ENCODE results near the gene MAD2L2. TPM values are rescaled to one million over a fixed set of nuclear protein-coding genes. Genes with fewer than 3 reads are reported as not detected.

The MAD2L2 gene
- polyA plus RNA-seq, 3 donors = 50.4 to 71.3 (median 57.8) TPM

DNA sequence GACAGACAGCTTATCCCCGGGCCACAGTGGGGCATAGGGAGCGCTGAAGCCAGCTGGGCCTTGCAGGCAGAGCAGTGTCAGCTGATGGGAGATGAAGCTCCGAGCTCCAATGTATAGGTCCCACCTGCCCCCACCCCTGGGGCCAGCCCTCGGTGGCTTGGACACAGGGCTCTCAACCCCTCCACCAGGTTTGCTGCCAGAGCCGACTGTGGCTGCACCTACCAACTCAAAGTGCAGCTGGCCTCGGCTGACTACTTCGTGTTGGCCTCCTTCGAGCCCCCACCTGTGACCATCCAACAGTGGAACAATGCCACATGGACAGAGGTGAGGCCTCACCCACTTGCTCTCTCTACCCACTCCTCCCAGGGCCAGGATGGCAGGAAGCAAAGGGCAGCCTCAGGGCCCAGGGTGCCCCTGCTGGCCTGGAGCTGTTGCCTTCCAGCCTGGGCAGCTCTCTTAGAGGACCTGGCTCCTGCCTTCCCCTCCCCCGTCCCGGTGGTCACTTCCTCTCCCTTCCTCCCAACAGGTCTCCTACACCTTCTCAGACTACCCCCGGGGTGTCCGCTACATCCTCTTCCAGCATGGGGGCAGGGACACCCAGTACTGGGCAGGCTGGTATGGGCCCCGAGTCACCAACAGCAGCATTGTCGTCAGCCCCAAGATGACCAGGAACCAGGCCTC, 7.7 kb downstream of the MAD2L2 start:
- Mint-ChIP-seq H3K27ac (no peak overlapping the region), H3K27me3 (ENCODE audit: low read depth in 3 of 3) (no peaks in the 10 kb centered on the region)

DNA sequence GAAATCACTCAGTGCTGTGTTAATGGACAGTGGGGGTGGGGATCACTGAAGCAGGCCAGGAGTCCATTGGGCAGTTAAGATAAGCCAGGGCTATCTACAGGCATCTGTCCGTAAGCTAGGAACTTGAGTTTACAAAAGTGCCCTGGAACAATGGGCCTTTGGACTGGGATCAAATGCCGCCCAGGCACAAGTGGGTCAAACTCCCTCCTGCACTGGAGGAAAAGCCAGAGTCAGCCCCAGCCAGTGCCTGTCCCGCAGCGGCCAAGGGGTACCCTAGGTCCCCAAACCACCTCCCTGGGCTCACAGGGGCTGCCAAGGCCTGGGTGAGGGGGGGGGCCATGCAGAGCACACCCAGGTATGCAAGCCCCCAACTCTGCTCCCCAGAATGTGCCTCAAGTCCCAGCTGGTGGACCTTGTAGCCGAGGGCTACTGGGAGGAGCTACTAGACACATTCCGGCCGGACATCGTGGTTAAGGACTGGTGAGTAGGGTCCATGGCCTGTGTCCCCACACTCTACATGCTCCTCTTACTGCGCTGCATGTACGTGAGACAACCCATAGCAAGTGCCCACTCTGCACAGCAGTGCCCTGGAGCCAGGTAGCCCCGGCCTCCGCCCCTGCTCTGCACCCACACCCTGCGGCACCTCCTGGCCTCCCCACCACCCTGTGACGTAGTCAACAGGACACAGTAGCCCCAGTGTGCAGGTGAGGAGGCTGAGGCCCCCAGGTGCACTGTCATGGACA, 9.2 kb downstream of the MAD2L2 start:
- Histone ChIP-seq H3K27ac (ENCODE audit: low read depth in 1 of 2, low read length in 2 of 2) (peak overlapping the region; percentile 35 to 70), H3K4me3 (replicated peaks in 1 of 3; ENCODE audit: low read depth in 2 of 3, low read length in 3 of 3) (no peak overlapping the region), H3K27me3 (ENCODE audit: control insufficient read depth in 2 of 2, insufficient read depth in 2 of 2, low read length in 2 of 2) (no peaks in the 10 kb centered on the region), H2AFZ (ENCODE audit: insufficient read depth, low read depth, low read length, poor library complexity, severe bottlenecking) (no peak overlapping the region), H3K9ac (ENCODE audit: insufficient read depth, low read length, poor library complexity, severe bottlenecking) (no peak overlapping the region), H3K9me3 (replicated peaks in 1 of 2; ENCODE audit: control insufficient read depth in 1 of 2, insufficient read depth in 1 of 2, low read length in 2 of 2) (no peaks in the 10 kb centered on the region), H4K20me1 (ENCODE audit: insufficient read depth, low read length) (peaks cover 25% of the 10 kb centered on the region), H3K4me2 (replicated peaks; ENCODE audit: extremely low read depth, low read length, poor library complexity, severe bottlenecking) (no peak overlapping the region), H3K79me2 (ENCODE audit: insufficient read depth, low read length) (peaks cover 1% of the 10 kb centered on the region), H3K36me3 (replicated peaks in 1 of 2; ENCODE audit: control insufficient read depth in 1 of 2, insufficient read depth in 2 of 2, low read length in 2 of 2) (peaks cover 39 to 72% of the 10 kb centered on the region in 2 donors), H3K4me1 (ENCODE audit: control insufficient read depth in 1 of 2, insufficient read depth in 2 of 2, low read length in 2 of 2) (peaks cover 18 to 20% of the 10 kb centered on the region in 2 donors)
- TF ChIP-seq, protein P1, sequence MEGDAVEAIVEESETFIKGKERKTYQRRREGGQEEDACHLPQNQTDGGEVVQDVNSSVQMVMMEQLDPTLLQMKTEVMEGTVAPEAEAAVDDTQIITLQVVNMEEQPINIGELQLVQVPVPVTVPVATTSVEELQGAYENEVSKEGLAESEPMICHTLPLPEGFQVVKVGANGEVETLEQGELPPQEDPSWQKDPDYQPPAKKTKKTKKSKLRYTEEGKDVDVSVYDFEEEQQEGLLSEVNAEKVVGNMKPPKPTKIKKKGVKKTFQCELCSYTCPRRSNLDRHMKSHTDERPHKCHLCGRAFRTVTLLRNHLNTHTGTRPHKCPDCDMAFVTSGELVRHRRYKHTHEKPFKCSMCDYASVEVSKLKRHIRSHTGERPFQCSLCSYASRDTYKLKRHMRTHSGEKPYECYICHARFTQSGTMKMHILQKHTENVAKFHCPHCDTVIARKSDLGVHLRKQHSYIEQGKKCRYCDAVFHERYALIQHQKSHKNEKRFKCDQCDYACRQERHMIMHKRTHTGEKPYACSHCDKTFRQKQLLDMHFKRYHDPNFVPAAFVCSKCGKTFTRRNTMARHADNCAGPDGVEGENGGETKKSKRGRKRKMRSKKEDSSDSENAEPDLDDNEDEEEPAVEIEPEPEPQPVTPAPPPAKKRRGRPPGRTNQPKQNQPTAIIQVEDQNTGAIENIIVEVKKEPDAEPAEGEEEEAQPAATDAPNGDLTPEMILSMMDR (IDR thresholded peaks at IDR 0.05) = no peak
- no peak overlapping the region for H3K4me3 Mint-ChIP-seq
- H3K27me3 Mint-ChIP-seq (ENCODE audit: low read depth in 3 of 3) = no peaks in the 10 kb centered on the region
- DNase-seq = peak in 1 of 3 donors; percentile 27
- intact Hi-C loops (cut with micrococcal nuclease) = loop anchor here in 1 of 2 donors (5.0 kb wide), 1 partner anchor 46 kb away; no protein-coding TSS in a partner anchor
- peaks cover 47 to 78% of the 10 kb centered on the region in 2 donors for H3K36me3 Mint-ChIP-seq
- no peaks in the 10 kb centered on the region for H3K9me3 Mint-ChIP-seq
- H3K4me1 Mint-ChIP-seq = peaks cover 15% of the 10 kb centered on the region
- H3K27ac Mint-ChIP-seq = peak overlapping the region in 1 of 7 donors; percentile 33
- WGBS (ENCODE audit: insufficient coverage) = 95% methylated on average over 7 of the region's 14 CpGs

More for the DNA sequence above, 7.7 kb downstream of the MAD2L2 start:
- Mint-ChIP-seq H3K9me3 (no peaks in the 10 kb centered on the region), H3K4me1 (peaks cover 15% of the 10 kb centered on the region), H3K4me3 (no peak overlapping the region), H3K36me3 (peaks cover 43 to 76% of the 10 kb centered on the region in 2 donors)
- Histone ChIP-seq H3K4me3 (replicated peaks in 1 of 3; ENCODE audit: low read depth in 2 of 3, low read length in 3 of 3) (no peak overlapping the region), H3K27me3 (ENCODE audit: control insufficient read depth in 2 of 2, insufficient read depth in 2 of 2, low read length in 2 of 2) (no peaks in the 10 kb centered on the region), H3K79me2 (ENCODE audit: insufficient read depth, low read length) (no peaks in the 10 kb centered on the region), H2AFZ (ENCODE audit: insufficient read depth, low read depth, low read length, poor library complexity, severe bottlenecking) (no peak overlapping the region), H4K20me1 (ENCODE audit: insufficient read depth, low read length) (peaks cover 18% of the 10 kb centered on the region), H3K4me2 (replicated peaks; ENCODE audit: extremely low read depth, low read length, poor library complexity, severe bottlenecking) (no peak overlapping the region), H3K36me3 (replicated peaks in 1 of 2; ENCODE audit: control insufficient read depth in 1 of 2, insufficient read depth in 2 of 2, low read length in 2 of 2) (peaks cover 39 to 71% of the 10 kb centered on the region in 2 donors), H3K4me1 (ENCODE audit: control insufficient read depth in 1 of 2, insufficient read depth in 2 of 2, low read length in 2 of 2) (peaks cover 18 to 20% of the 10 kb centered on the region in 2 donors), H3K9me3 (replicated peaks in 1 of 2; ENCODE audit: control insufficient read depth in 1 of 2, insufficient read depth in 1 of 2, low read length in 2 of 2) (no peaks in the 10 kb centered on the region), H3K9ac (ENCODE audit: insufficient read depth, low read length, poor library complexity, severe bottlenecking) (no peak overlapping the region), H3K27ac (ENCODE audit: low read depth in 1 of 2, low read length in 2 of 2) (no peak overlapping the region)
- TF ChIP-seq, protein P1 (IDR thresholded peaks at IDR 0.05) = no peak
- no peak for DNase-seq
- intact Hi-C loops (cut with micrococcal nuclease) = loop anchor here in 1 of 2 donors (5.0 kb wide), 1 partner anchor 44 kb away; no protein-coding TSS in a partner anchor
- 95% methylated on average over 14 of the region's 14 CpGs for WGBS (ENCODE audit: insufficient coverage)
